Measurements from ENCODE around the gene OR56A5. TPM values are rescaled to one million over a fixed set of nuclear protein-coding genes. Genes with fewer than 3 reads are reported as not detected.

Gene OR56A5
- total and polyA plus RNA-seq, 2 of the 4 experiments (the other 2 are of a cell fraction) = not detected

GRCh38 chr11:5928811-5929210 is 39.5 kb downstream of the OR56A5 start:
- no peak overlapping the region for H4K8ac ChIP-seq (ENCODE audit: low read depth in 2 of 2, low read length in 2 of 2)
- no peak overlapping the region for H3K14ac ChIP-seq (replicated peaks; ENCODE audit: low read depth, low read length)
- TF ChIP-seq FOS (IDR thresholded peaks at IDR 0.05; ENCODE audit: low read depth, low read length) = no peak
- no peak for TF ChIP-seq BHLHE40 (IDR thresholded peaks at IDR 0.05; ENCODE audit: low read depth, low read length)
- TF ChIP-seq RFX5 (IDR thresholded peaks at IDR 0.05; ENCODE audit: low read depth, low read length) = no peak
- TF ChIP-seq RAD21 (IDR thresholded peaks at IDR 0.05; ENCODE audit: low read length) = no peak
- TF ChIP-seq MAFK (IDR thresholded peaks at IDR 0.05; ENCODE audit: low read depth, low read length) = no peak
- no peak for TF ChIP-seq CEBPB (IDR thresholded peaks at IDR 0.05; ENCODE audit: low read depth, low read length)
- TF ChIP-seq, protein P1, sequence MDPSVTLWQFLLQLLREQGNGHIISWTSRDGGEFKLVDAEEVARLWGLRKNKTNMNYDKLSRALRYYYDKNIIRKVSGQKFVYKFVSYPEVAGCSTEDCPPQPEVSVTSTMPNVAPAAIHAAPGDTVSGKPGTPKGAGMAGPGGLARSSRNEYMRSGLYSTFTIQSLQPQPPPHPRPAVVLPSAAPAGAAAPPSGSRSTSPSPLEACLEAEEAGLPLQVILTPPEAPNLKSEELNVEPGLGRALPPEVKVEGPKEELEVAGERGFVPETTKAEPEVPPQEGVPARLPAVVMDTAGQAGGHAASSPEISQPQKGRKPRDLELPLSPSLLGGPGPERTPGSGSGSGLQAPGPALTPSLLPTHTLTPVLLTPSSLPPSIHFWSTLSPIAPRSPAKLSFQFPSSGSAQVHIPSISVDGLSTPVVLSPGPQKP (IDR thresholded peaks at IDR 0.05; ENCODE audit: borderline replicate concordance, low read depth, low read length) = no peak
- TF ChIP-seq CTCF (conservative IDR thresholded peaks at IDR 0.05; ENCODE audit: low read depth, low read length) = no peak
- no peak for TF ChIP-seq USF2 (IDR thresholded peaks at IDR 0.05; ENCODE audit: low read depth, low read length)
- no peak for TF ChIP-seq SMC3 (IDR thresholded peaks at IDR 0.05; ENCODE audit: low read depth, low read length)
- no peak for TF ChIP-seq CHD1 (IDR thresholded peaks at IDR 0.05; ENCODE audit: low read depth, low read length)
- TF ChIP-seq POLR2A (IDR thresholded peaks at IDR 0.05; ENCODE audit: low read depth, low read length) = no peak
- TF ChIP-seq MXI1 (IDR thresholded peaks at IDR 0.05; ENCODE audit: borderline replicate concordance, low read depth, low read length) = no peak
- TF ChIP-seq RCOR1 (IDR thresholded peaks at IDR 0.05; ENCODE audit: insufficient replicate concordance, low read length) = no peak
- TF ChIP-seq NFE2L2 (IDR thresholded peaks at IDR 0.05; ENCODE audit: low read depth, low read length) = no peak
- TF ChIP-seq MAZ (IDR thresholded peaks at IDR 0.05; ENCODE audit: borderline replicate concordance, low read depth, low read length) = no peak
- H2AK9ac ChIP-seq (replicated peaks; ENCODE audit: low read depth, low read length, poor library complexity) = no peak overlapping the region
- H3K36me3 ChIP-seq (ENCODE audit: control insufficient read depth, insufficient read depth, low read length) = no peaks in the 10 kb centered on the region
- no peak overlapping the region for H4K5ac ChIP-seq (ENCODE audit: low read depth, low read length)
- no peak overlapping the region for H2BK15ac ChIP-seq (ENCODE audit: low read depth, low read length)
- no TSS peak for BruUV-seq (replicated peaks)
- H3K4me3 ChIP-seq (ENCODE audit: insufficient read depth, low read depth, low read length) = no peak overlapping the region
- H4K20me1 ChIP-seq (ENCODE audit: insufficient read depth, low read length) = no peaks in the 10 kb centered on the region
- no peak overlapping the region for H2BK20ac ChIP-seq (ENCODE audit: low read depth, low read length)
- no peaks in the 10 kb centered on the region for H3K4me1 ChIP-seq (ENCODE audit: control insufficient read depth, insufficient read depth, low read length)
- H2AFZ ChIP-seq (replicated peaks; ENCODE audit: low read length, poor library complexity) = no peak overlapping the region
- ChIA-PET CTCF (no interaction called here), POLR2A (ENCODE audit: unreplicated experiment) (no interaction called here)
- H2AK5ac ChIP-seq (ENCODE audit: low read depth, low read length) = no peak overlapping the region
- H3K4ac ChIP-seq (ENCODE audit: low read depth, low read length) = no peak overlapping the region
- H3K27ac ChIP-seq (ENCODE audit: insufficient read depth, low read length) = no peak overlapping the region
- H3K9ac ChIP-seq (ENCODE audit: low read depth, low read length) = no peak overlapping the region
- in situ Hi-C loops (cut with MboI; ENCODE audit: low sequenced_read_pairs) = no loop called here
- no peak overlapping the region for H3K23ac ChIP-seq (ENCODE audit: low read depth, low read length)
- no peak overlapping the region for H3K4me2 ChIP-seq (ENCODE audit: low read depth, low read length)
- H4K91ac ChIP-seq (ENCODE audit: insufficient read depth, low read depth, low read length) = no peak overlapping the region
- intact Hi-C loops (cut with micrococcal nuclease) = no loop called here
- H3K18ac ChIP-seq (ENCODE audit: low read depth, low read length) = no peak overlapping the region
- ATAC-seq (ENCODE audit: low read depth) = no peak
- H3K56ac ChIP-seq (ENCODE audit: extremely low read depth, insufficient read depth, low read length) = no peak overlapping the region
- H3K9me3 ChIP-seq (ENCODE audit: control insufficient read depth, insufficient read depth, low read length) = peaks cover 41% of the 10 kb centered on the region
- dilution Hi-C loops (cut with HindIII; ENCODE audit: low sequenced_read_pairs, unreplicated experiment) = no loop called here
- no peak for DNase-seq
- no peaks in the 10 kb centered on the region for H3K79me1 ChIP-seq (ENCODE audit: low read depth in 1 of 2, low read length in 2 of 2)
- H3K9me1 ChIP-seq (ENCODE audit: insufficient read depth, low read length) = no peaks in the 10 kb centered on the region
- 65% methylated on average over 4 of the region's 15 CpGs; no CpG with 5 or more reads in 1 of the 2 experiments for WGBS, 2 experiments (ENCODE audit: extremely low coverage in 2 of 2, insufficient read length in 1 of 2)
- no peak overlapping the region for H2BK120ac ChIP-seq (ENCODE audit: low read depth, low read length)
- no peaks in the 10 kb centered on the region for H3K27me3 ChIP-seq (ENCODE audit: control insufficient read depth, insufficient read depth, low read length)
- no peak overlapping the region for H2BK5ac ChIP-seq (ENCODE audit: low read depth, low read length, poor library complexity, severe bottlenecking)
